Spleen (tissue), 11 donors: Measurements from ENCODE around the gene AOAH. TPM values are rescaled to one million over a fixed set of nuclear protein-coding genes. Genes with fewer than 3 reads are reported as not detected.

Source experiments
- DNase-seq: peaks from one replicate; pipeline ENCODE4 v3.0.0-alpha.2; 2020
- H3K27ac ChIP-seq, 8 donors: fragments of 200-600 bp; sonication (generic) in 7 of 8; 1 replicate in 4 of 8; 2 replicates in 4 of 8; pipeline versions ENCODE4 v1.5.0 to v1.8.0; 2016 to 2021; ENCODE audit warnings: inconsistent platforms in 4 of 8, mild to moderate bottlenecking in 4 of 8, moderate library complexity in 1 of 8
- H3K27me3 ChIP-seq, 7 donors: fragments of 200-600 bp; sonication (generic) in 6 of 7; replicated peaks in 1 of 7; 1 replicate in 4 of 7; 2 replicates in 3 of 7; pipeline versions ENCODE4 v1.5.0 to v1.8.0; 2016 to 2021; ENCODE audit warnings: inconsistent platforms in 3 of 7, mild to moderate bottlenecking in 1 of 7
- H3K36me3 ChIP-seq, 6 donors: fragments of 200-600 bp; sonication (generic) in 5 of 6; 1 replicate in 4 of 6; 2 replicates in 2 of 6; pipeline versions ENCODE4 v1.5.0 to v1.8.0; 2016 to 2021; ENCODE audit warnings: inconsistent platforms in 2 of 6
- H3K4me1 ChIP-seq, 6 donors: fragments of 200-600 bp; sonication (generic) in 5 of 6; 1 replicate in 3 of 6; 2 replicates in 3 of 6; pipeline versions ENCODE4 v1.5.0 to v1.8.0; 2016 to 2021; ENCODE audit warnings: inconsistent platforms in 3 of 6
- H3K4me3 ChIP-seq, 8 donors: fragments of 200-600 bp; sonication (generic) in 7 of 8; 1 replicate in 4 of 8; 2 replicates in 4 of 8; pipeline versions ENCODE4 v1.5.0 to v1.8.0; 2016 to 2021; ENCODE audit warnings: inconsistent platforms in 4 of 8, mild to moderate bottlenecking in 4 of 8, moderate library complexity in 2 of 8
- H3K9me3 ChIP-seq, 8 donors: fragments of 200-600 bp; sonication (generic) in 7 of 8; 1 replicate in 4 of 8; 2 replicates in 4 of 8; pipeline versions ENCODE4 v1.5.0 to v1.8.0; 2016 to 2021; ENCODE audit warnings: inconsistent platforms in 4 of 8
- CTCF ChIP-seq, 11 experiments: fragments of 200-600 bp in 7 of 11; fragments of 450-650 bp in 4 of 11; sonication (generic) in 4 of 11; IDR thresholded peaks in 8 of 11; conservative IDR thresholded peaks in 3 of 11; 1 replicate in 7 of 11; 2 replicates in 4 of 11; pipeline versions ENCODE4 v1.4.0 to v1.8.0; 2016 to 2021; ENCODE audit warnings: antibody characterized with exemption in 11 of 11, inconsistent platforms in 4 of 11, mild to moderate bottlenecking in 1 of 11
- POLR2A ChIP-seq, 3 donors: fragments of 450-650 bp; IDR thresholded peaks; one replicate each; pipeline ENCODE4 v1.5.1; 2017; ENCODE audit warnings: antibody characterized with exemption in 3 of 3, mild to moderate bottlenecking in 1 of 3
- POLR2AphosphoS5 ChIP-seq, 3 donors: sonication (generic); formaldehyde crosslinking; IDR thresholded peaks; one replicate each; pipeline ENCODE4 v1.5.1; 2017; ENCODE audit warnings: antibody characterized with exemption in 3 of 3
- WGBS, 5 donors: extraction: QIAGEN DNeasy Blood & Tissue Kit in 3 of 5; methylation state at CpG; one replicate each; pipeline versions ENCODE4 v1.1.5 to v1.1.7; 2013 to 2018; 5-methylcytosine and 5-hydroxymethylcytosine counted together
- intact Hi-C: fragments of 100-400 bp; cut with DNase I; formaldehyde crosslinking; loops from one replicate; pipeline ENCODE4 v1.15.0; 2023; ENCODE audit warnings: low total_unique reads
- polyA plus RNA-seq, 3 donors: library from polyadenylated mRNA; stranded (reverse); fragments of 200-250 nt; gene quantifications; one replicate each; pipeline ENCODE4 v1.2.1, GENCODE V29; 2013
- total RNA-seq, 7 donors: library from RNA; depleted of rRNA in 3 of 7; stranded (reverse); fragments of >200 nt in 3 of 7; fragmentation: NEBNext Ultra II Directional in 4 of 7; extraction: Animal tissue kit (Norgen Biotek cat#: 25700) in 4 of 7; gene quantifications; one replicate each; pipeline versions ENCODE4 v1.1.0 to v1.2.1, GENCODE V29; 2016 to 2021
- donor health status: healthy with polysubstance abuse.
- donor health status: DM: no; HTN: no; CAD: no; lungs with moderate emphysema.
- donor health status: DM: no; HTN: no; CAD: no.
- donor health status: Bipolar disorder and iron deficiency.
- donor health status: healthy.
- donor health status: DM: no; HTN: no; CAD: no.
- donor health status: DM: yes; HTN: yes; CAD: no.

AOAH gene
- total and polyA plus RNA-seq, 10 donors = 30.3 to 316 (median 191) TPM

GRCh38 chr7:36733411-36733810 lies 9.1 kb upstream of the AOAH start:
- Histone ChIP-seq H3K27me3 (no peaks in the 10 kb centered on the region), H3K9me3 (peaks cover 0 to 17% (median 0%) of the 10 kb centered on the region in 8 donors), H3K4me1 (peaks cover 6 to 37% (median 19%) of the 10 kb centered on the region in 6 donors), H3K36me3 (no peaks in the 10 kb centered on the region), H3K27ac (peak overlapping the region in 3 of 8 donors; percentile 22 to 73 (median 27)), H3K4me3 (no peak overlapping the region)
- DNase-seq = no peak
- intact Hi-C loops = no loop called here
- WGBS, 5 donors = 62 to 95% (median 84%) methylated on average over 3 of the region's 3 CpGs
- TF ChIP-seq POLR2AphosphoS5 (IDR thresholded peaks at IDR 0.05) = no peak
- no peak for TF ChIP-seq POLR2A (IDR thresholded peaks at IDR 0.05)
- TF ChIP-seq CTCF (IDR thresholded peaks at IDR 0.05 in 8 of 11, conservative IDR thresholded peaks at IDR 0.05 in 3 of 11) = no peak

GRCh38 chr7:36732806-36733205 lies 8.5 kb upstream of the AOAH start:
- H3K27me3 ChIP-seq = no peaks in the 10 kb centered on the region
- no peak overlapping the region for H3K4me3 ChIP-seq
- intact Hi-C loops = no loop called here
- H3K4me1 ChIP-seq = peaks cover 6 to 31% (median 19%) of the 10 kb centered on the region in 6 donors
- H3K27ac ChIP-seq = peak overlapping the region in 4 of 8 donors; percentile 6 to 73 (median 24)
- 83 to 100% (median 92%) methylated on average over 1 of the region's 1 CpG for WGBS, 5 donors
- TF ChIP-seq POLR2AphosphoS5 (IDR thresholded peaks at IDR 0.05) (no peak), POLR2A (IDR thresholded peaks at IDR 0.05) (no peak), CTCF (IDR thresholded peaks at IDR 0.05 in 8 of 11, conservative IDR thresholded peaks at IDR 0.05 in 3 of 11) (no peak)
- DNase-seq = no peak
- peaks cover 0 to 17% (median 0%) of the 10 kb centered on the region in 8 donors for H3K9me3 ChIP-seq
- H3K36me3 ChIP-seq = no peaks in the 10 kb centered on the region

- Histone ChIP-seq H3K27ac (no peak overlapping the region), H3K27me3 (no peaks in the 10 kb centered on the region), H3K4me1 (peaks cover 0 to 31% (median 25%) of the 10 kb centered on the region in 6 donors), H3K36me3 (no peaks in the 10 kb centered on the region), H3K4me3 (no peak overlapping the region), H3K9me3 (peaks cover 0 to 17% (median 0%) of the 10 kb centered on the region in 8 donors)
- intact Hi-C loops = no loop called here
- no peak for TF ChIP-seq CTCF (IDR thresholded peaks at IDR 0.05 in 8 of 11, conservative IDR thresholded peaks at IDR 0.05 in 3 of 11)
- DNase-seq = no peak
- whole genome bisulfite sequencing, 5 donors = 75 to 99% (median 99%) methylated on average over 2 of the region's 2 CpGs
Measured at GRCh38 chr7:36730046-36730445, 5.8 kb upstream of the AOAH start.

- intact Hi-C loops = no loop called here
- H3K9me3 ChIP-seq = peaks cover 0 to 17% (median 0%) of the 10 kb centered on the region in 8 donors
- H3K4me1 ChIP-seq = peaks cover 0 to 47% (median 31%) of the 10 kb centered on the region in 6 donors
- no peak overlapping the region for H3K4me3 ChIP-seq
- no peaks in the 10 kb centered on the region for H3K27me3 ChIP-seq
- TF ChIP-seq POLR2A (IDR thresholded peaks at IDR 0.05) = no peak
- TF ChIP-seq CTCF (IDR thresholded peaks at IDR 0.05 in 8 of 11, conservative IDR thresholded peaks at IDR 0.05 in 3 of 11) = no peak
- no peak for TF ChIP-seq POLR2AphosphoS5 (IDR thresholded peaks at IDR 0.05)
- DNase-seq = no peak
- H3K36me3 ChIP-seq = no peaks in the 10 kb centered on the region
- 88 to 96% (median 93%) methylated on average over 2 of the region's 2 CpGs for WGBS, 5 donors
- peak overlapping the region in 1 of 8 donors; percentile 90 for H3K27ac ChIP-seq
Measured at GRCh38 chr7:36728143-36728542, 3.8 kb upstream of the AOAH start.
